ENCODE results near the gene TREH.
A peak's percentile ranks its signal among the peaks of the same experiment; 100 is the strongest.

DNA sequence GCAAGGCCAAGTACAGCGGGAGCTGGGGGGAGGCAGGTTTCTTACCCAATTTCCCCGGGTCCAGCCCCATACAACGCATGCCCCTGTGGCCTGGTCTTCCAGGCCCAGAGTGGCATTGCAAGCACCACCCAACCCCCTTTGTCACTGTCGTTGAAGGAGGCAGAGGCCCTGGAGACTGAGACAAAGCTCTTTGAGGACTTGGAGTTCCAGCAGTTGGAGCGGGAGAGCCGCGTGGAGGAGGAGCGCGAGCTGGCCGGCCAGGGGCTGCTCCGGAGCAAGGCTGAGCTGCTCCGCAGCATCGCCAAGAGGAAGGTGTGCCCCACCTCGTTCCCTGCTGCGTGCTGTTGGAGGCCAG, 44.2 kb downstream of the TREH start:
- TF ChIP-seq POLR2A (IDR thresholded peaks at IDR 0.05), result peak in 1 of 2 donors; percentile 21
- no peak for TF ChIP-seq CTCF (IDR thresholded peaks at IDR 0.05)

Measured in sigmoid colon (tissue), 3 donors.